HepG2 (cell line): Measurements from ENCODE around the gene RSAD2.

ENCODE experiments used
- ARID2 ChIP-seq: sonication (generic); formaldehyde crosslinking; IDR thresholded peaks from 2 replicates; pipeline ENCODE4 v1.8.1; 2022; ENCODE audit warnings: mild to moderate bottlenecking, missing genetic modification reagents, borderline replicate concordance
- CC2D1A ChIP-seq: sonication (generic); formaldehyde crosslinking; IDR thresholded peaks from 2 replicates; pipeline ENCODE4 v1.8.1; 2023; ENCODE audit warnings: mild to moderate bottlenecking, missing genetic modification reagents
- CENPX ChIP-seq: sonication (generic); formaldehyde crosslinking; IDR thresholded peaks from 2 replicates; pipeline ENCODE4 v1.9.0; 2021; ENCODE audit warnings: mild to moderate bottlenecking, missing genetic modification reagents, moderate library complexity
- EZH2 ChIP-seq: conservative IDR thresholded peaks from 2 replicates; pipeline ENCODE4 v1.6.1; 2012; ENCODE audit warnings: mild to moderate bottlenecking, low read depth, low read length, moderate library complexity
- MEIS2 ChIP-seq: sonication (generic); formaldehyde crosslinking; IDR thresholded peaks from 2 replicates; pipeline ENCODE4 v1.9.0; 2021; ENCODE audit warnings: mild to moderate bottlenecking, missing genetic modification reagents
- NR2F2 ChIP-seq: IDR thresholded peaks from 2 replicates; pipeline ENCODE4 v1.6.1; 2012; ENCODE audit warnings: low read depth, inconsistent platforms, borderline replicate concordance
- RAD21 ChIP-seq: fragments of 450-650 bp; formaldehyde crosslinking; IDR thresholded peaks from 2 replicates; pipeline ENCODE4 v1.5.0; 2020; ENCODE audit warnings: mild to moderate bottlenecking
- SMARCE1 ChIP-seq: fragments of 450-650 bp; IDR thresholded peaks from 2 replicates; pipeline ENCODE4 v1.6.1; 2017; ENCODE audit warnings: borderline replicate concordance
- ZNF24 ChIP-seq: fragments of 450-650 bp; IDR thresholded peaks from 2 replicates; pipeline ENCODE4 v1.6.1; 2017; ENCODE audit warnings: antibody characterized with exemption, mild to moderate bottlenecking
- ZNF737 ChIP-seq: sonication (generic); formaldehyde crosslinking; IDR thresholded peaks from 2 replicates; pipeline ENCODE4 v1.5.0; 2020; ENCODE audit warnings: missing genetic modification reagents, mild to moderate bottlenecking, borderline replicate concordance
- TF ChIP-seq, protein P1 (sequence below): sonication (generic); formaldehyde crosslinking; IDR thresholded peaks from 2 replicates; pipeline ENCODE4 v1.5.0; 2020; ENCODE audit warnings: mild to moderate bottlenecking, missing genetic modification reagents, moderate library complexity

DNA sequence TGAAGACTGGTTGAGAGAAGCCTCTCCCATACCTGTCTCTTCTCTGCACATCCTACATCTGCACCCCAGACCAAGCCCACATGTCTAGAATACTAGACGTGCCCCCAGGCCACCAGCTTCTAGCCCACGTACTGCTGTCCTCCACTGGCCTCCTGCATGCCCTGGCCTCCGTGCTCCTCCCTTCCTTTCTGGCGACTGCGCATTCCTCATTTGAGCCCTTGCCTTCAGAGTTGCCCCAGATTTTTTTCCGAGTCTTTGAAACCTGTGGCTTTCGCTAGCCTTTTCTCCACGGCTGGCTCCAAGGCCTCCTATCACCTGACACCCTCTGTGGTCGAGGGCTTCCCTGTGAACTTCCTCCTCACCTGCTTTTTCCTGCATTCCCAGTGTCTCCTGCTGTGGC is 50.9 kb downstream of the RSAD2 start:
- TF ChIP-seq ZNF24 (no peak), ZNF737 (CRISPR knock-in tag) (no peak), NR2F2 (no peak), ARID2 (CRISPR knock-in tag) (no peak), SMARCE1 (no peak), MEIS2 (CRISPR knock-in tag) (no peak), CC2D1A (CRISPR knock-in tag) (no peak), CENPX (CRISPR knock-in tag) (no peak), RAD21 (CRISPR knock-in tag) (no peak), EZH2 (no peak)
- TF ChIP-seq, protein P1, sequence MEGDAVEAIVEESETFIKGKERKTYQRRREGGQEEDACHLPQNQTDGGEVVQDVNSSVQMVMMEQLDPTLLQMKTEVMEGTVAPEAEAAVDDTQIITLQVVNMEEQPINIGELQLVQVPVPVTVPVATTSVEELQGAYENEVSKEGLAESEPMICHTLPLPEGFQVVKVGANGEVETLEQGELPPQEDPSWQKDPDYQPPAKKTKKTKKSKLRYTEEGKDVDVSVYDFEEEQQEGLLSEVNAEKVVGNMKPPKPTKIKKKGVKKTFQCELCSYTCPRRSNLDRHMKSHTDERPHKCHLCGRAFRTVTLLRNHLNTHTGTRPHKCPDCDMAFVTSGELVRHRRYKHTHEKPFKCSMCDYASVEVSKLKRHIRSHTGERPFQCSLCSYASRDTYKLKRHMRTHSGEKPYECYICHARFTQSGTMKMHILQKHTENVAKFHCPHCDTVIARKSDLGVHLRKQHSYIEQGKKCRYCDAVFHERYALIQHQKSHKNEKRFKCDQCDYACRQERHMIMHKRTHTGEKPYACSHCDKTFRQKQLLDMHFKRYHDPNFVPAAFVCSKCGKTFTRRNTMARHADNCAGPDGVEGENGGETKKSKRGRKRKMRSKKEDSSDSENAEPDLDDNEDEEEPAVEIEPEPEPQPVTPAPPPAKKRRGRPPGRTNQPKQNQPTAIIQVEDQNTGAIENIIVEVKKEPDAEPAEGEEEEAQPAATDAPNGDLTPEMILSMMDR (CRISPR knock-in tag) = no peak
